ENCODE measurements around the gene IL31.

Gene IL31

GRCh38 chr12:122150127-122150681 is 23.8 kb downstream of the IL31 start:
- DNase-seq: no peak

GRCh38 chr12:122148657-122149056 is 25.4 kb downstream of the IL31 start:
- DNase-seq: peak; percentile 6

- no peak for DNase-seq
These were observed 26.3 kb downstream of the IL31 start for GRCh38 chr12:122147514-122148290.

- DNase-seq: no peak
These were observed 28.3 kb downstream of the IL31 start for GRCh38 chr12:122145505-122146330.

- DNase-seq: no peak
These were observed 29.1 kb downstream of the IL31 start for GRCh38 chr12:122144885-122145284.

DNA sequence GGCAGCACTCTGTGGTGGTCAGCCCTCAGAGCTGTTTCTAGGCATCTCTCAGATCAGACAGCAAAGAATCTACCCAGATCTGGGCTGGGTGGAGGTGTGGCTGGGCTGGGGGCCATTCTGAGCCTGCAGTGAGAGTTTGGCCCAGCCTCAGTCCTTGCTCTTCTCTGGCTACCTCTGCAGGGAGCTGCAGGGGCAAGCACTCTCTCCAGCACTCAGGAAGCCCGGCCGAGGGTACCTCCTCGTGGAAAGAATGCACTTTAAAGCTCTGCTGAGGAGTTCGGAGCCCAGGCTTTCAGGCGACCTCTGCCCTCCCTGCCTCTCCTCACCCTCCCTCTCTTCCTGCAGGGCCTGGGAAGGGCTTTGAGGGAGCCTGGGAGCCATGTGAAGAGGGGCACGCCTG is 31.2 kb downstream of the IL31 start:
- no peak for DNase-seq

GRCh38 chr12:122141911-122142725 is 31.9 kb downstream of the IL31 start:
- no peak for DNase-seq

DNA sequence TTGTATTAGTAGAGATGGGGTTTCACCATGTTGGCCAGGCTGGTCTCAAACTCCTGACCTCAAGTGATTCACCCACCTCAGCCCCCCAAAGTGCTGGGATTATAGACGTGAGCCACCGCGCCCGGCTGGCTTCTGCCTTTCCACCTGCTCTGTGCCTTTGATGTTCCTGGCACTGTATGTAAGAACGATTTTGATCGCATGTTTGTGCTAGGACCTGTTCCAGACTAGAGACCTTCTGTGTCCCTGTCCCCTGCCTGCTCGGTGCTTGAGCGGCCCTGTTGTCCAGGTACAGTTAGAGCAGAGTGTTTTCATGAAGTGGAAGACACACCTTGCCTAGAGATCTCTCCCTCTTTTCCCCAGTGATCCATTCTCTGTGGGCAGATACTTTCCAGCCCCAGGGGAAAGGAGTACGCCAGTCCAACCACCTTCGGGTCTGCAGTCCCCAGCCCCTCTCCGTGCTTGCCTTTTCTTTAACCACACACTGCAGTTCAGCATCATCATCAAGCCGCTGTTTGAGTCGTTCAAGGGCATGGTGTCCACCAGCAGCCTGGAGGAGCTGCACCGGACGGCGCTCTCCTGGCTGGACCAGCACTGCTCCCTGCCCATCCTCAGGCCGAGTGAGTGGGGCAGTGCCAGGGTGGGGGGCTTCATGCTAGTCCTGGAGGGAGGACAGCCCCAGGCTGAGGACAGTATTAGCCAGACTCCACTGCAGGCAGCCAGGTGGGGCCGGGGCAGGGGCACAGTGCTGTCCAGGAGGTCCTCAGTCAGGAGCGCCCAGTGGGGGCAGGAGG is 33.4 kb downstream of the IL31 start:
- DNase-seq: no peak

DNA sequence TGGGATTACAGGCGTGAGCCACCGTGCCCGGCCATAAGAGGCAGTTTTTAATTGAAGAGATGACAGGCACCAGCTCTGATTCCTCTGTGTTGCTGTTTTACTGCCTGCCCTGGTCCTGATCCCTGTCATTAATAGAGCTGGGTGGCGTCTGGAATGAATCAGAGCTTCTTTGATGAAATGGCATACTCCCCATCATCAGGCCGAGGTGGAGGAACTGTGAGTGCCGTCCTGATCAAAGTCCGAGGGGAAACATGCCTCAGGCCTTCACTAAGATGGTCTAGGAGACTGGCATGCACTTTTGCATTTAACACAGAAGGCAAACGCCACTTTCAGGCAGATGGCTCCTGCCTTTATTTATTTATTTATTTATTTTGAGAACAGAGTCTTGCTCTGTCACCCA is 34.1 kb downstream of the IL31 start:
- no peak for DNase-seq

GRCh38 chr12:122139266-122139665 is 34.8 kb downstream of the IL31 start:
- DNase-seq: no peak

GRCh38 chr12:122138616-122139015 is 35.4 kb downstream of the IL31 start:
- DNase-seq: no peak

GRCh38 chr12:122138181-122138580 is 35.8 kb downstream of the IL31 start:
- no peak for DNase-seq

DNA sequence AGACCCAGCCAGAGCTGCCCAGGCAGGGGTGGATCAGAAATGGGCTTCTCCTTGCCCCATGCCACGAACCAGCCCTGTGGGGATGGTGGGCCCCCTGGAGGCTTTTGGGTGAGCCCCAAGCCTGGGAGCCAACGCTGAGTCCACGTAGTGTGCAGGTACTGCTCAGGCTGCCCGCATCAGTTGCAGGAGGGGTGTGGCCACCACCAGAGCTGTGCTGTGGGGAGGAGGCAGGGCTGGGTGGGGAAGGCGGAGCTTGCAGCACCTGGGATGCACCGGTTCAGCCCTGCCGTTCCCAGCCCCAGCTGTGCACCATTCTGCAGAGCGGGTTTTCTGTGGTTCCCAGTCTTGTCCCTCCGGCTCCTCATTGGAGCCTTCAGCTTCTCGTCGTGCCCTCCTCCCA is 36.3 kb downstream of the IL31 start:
- no peak for DNase-seq

DNA sequence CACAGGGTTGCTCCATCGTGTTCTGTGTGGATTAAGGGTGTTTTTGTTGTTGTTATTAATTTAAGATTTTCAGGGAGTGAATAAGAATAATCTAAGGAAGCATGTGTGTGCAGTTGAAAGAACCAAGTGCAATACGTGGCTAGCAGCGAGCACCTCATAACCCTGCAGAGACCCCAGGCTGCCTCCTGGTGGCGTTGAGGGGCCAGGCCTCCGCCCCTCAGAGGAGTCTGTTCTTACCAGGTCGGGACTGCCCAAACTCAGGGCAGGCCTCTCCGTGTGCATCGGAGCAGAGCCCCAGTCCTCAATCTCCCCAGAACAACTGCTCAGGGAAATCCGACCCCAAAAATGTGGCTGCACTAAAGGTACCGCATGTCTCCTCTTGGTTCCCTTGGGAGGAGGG is 36.8 kb downstream of the IL31 start:
- DNase-seq: no peak

- DNase-seq: no peak
These were observed 38.5 kb downstream of the IL31 start for GRCh38 chr12:122135437-122136031.

DNA sequence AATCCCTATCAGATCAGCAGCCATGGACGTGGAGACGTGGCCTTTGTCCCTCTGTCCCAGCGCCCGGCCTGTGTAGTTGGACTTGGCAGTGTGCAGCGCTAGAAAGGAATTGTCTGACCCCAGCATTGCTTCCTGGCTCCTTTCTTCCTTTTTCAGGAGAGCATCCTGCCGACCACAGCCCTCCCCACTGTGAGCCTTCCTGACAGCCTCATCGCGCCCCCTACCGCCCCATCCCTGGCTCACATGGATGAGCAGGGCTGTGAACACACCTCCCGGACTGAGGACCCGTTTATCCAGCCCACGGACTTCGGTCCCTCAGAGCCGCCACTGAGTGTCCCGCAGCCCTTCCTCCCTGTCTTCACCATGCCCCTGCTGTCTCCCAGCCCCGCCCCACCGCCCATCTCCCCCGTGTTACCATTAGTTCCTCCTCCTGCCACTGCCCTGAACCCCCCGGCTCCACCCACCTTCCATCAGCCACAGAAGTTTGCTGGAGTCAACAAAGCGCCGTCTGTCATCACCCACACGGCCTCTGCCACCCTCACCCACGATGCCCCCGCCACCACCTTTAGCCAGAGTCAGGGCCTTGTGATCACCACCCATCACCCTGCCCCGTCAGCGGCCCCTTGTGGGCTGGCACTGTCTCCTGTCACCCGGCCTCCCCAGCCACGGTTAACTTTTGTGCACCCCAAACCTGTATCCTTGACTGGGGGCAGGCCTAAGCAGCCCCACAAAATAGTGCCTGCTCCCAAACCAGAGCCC is 40.6 kb downstream of the IL31 start:
- no peak for DNase-seq

DNA sequence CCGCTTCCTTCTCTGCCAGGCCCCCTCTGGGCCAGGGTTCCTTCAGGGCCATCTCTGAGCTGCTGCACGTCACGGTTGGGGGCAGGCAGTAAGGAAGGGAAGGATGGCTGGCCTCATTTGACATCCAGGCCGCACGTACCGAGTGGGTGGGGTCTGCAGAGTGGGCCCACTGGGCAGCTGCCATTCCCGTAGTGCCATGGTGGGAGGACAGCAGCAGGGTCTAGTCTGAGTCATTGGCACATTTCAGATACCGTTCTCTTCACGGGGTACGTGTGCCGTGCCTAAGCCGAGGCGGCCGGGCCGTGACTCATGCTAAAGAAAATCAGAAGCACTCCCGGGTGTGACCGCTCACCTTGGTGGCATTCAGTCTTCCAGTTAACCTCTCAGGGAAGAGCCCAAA is 43.9 kb downstream of the IL31 start:
- DNase-seq: no peak

GRCh38 chr12:122129131-122129530 is 44.9 kb downstream of the IL31 start:
- no peak for DNase-seq

DNA sequence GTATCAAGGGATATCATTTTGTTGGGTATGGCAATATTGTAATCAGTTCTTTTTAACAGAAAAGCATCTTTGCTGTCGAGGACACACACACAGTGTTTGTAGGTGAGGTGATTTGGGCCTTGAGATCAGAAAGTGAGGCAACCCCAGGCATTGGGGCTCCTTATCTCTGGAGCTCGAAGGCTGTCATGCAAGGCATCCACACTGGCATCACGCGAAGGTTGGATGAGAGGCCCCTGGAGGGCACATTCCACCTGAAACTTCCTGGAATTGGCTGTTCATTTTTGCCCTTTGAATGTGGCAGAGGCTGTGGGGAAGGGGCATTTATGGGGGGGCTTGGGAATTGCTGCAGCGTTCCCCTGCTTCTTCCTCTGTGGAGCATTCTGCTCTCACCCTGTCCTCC is 45.5 kb downstream of the IL31 start:
- no peak for DNase-seq

GRCh38 chr12:122127839-122128238 is 46.2 kb downstream of the IL31 start:
- no peak for DNase-seq

All from fibroblast of skin of right biceps (primary cell).